ENCODE data around the gene PRIMPOL.

PRIMPOL gene

GRCh38 chr4:184636144-184636543 is 13.4 kb upstream of the PRIMPOL start:
- TF ChIP-seq, protein P1, sequence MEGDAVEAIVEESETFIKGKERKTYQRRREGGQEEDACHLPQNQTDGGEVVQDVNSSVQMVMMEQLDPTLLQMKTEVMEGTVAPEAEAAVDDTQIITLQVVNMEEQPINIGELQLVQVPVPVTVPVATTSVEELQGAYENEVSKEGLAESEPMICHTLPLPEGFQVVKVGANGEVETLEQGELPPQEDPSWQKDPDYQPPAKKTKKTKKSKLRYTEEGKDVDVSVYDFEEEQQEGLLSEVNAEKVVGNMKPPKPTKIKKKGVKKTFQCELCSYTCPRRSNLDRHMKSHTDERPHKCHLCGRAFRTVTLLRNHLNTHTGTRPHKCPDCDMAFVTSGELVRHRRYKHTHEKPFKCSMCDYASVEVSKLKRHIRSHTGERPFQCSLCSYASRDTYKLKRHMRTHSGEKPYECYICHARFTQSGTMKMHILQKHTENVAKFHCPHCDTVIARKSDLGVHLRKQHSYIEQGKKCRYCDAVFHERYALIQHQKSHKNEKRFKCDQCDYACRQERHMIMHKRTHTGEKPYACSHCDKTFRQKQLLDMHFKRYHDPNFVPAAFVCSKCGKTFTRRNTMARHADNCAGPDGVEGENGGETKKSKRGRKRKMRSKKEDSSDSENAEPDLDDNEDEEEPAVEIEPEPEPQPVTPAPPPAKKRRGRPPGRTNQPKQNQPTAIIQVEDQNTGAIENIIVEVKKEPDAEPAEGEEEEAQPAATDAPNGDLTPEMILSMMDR (IDR thresholded peaks at IDR 0.05; ENCODE audit: low read length), result no peak
- Histone ChIP-seq H3K36me3 (ENCODE audit: insufficient read depth, low read length) (peaks cover 87% of the 10 kb centered on the region), H2AFZ (ENCODE audit: low read length) (no peak overlapping the region), H3K27me3 (ENCODE audit: insufficient read depth, low read length) (no peaks in the 10 kb centered on the region), H3K4me1 (ENCODE audit: insufficient read depth, low read length, severe bottlenecking) (peaks cover 4% of the 10 kb centered on the region), H3K4me2 (ENCODE audit: low read length) (no peak overlapping the region), H3K9ac (ENCODE audit: low read length) (no peak overlapping the region), H3F3A (ENCODE audit: insufficient read depth, low read length) (no peaks in the 10 kb centered on the region), H4K20me1 (ENCODE audit: insufficient read depth, low read length) (no peaks in the 10 kb centered on the region), H3K79me2 (ENCODE audit: insufficient read depth, low read length) (peaks cover 22% of the 10 kb centered on the region), H3K9me3 (ENCODE audit: low read length) (no peaks in the 10 kb centered on the region), H3K27ac (ENCODE audit: low read depth, low read length, poor library complexity, severe bottlenecking) (no peak overlapping the region), H3K9me2 (ENCODE audit: low read depth, low read length) (no peaks in the 10 kb centered on the region), H3K4me3 (ENCODE audit: low read depth, low read length, poor library complexity, severe bottlenecking) (no peak overlapping the region)

DNA sequence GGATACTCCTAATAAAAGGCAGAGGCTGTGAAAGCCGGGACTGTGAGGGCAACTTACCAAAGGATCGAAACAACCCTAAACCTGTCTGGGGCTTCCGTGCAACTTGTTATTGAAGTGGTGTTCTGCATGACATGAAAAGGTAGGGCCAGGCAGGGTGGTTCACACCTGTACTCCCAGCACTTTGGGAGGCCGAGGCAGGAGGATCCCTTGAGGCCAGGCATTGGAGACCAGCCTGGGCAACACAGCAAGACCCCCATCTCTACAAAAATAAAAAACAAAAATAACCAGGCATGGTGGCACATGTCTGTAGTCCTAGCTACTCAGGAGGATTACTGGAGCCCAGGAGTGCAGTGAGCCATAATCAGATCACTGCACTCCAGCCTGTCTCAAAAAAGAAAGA is 12.6 kb upstream of the PRIMPOL start:
- Histone ChIP-seq H3K4me3 (ENCODE audit: low read depth, low read length, poor library complexity, severe bottlenecking) (no peak overlapping the region), H3K4me1 (ENCODE audit: insufficient read depth, low read length, severe bottlenecking) (peaks cover 8% of the 10 kb centered on the region), H3K9me3 (ENCODE audit: low read length) (no peaks in the 10 kb centered on the region), H3K27me3 (ENCODE audit: insufficient read depth, low read length) (no peaks in the 10 kb centered on the region), H4K20me1 (ENCODE audit: insufficient read depth, low read length) (no peaks in the 10 kb centered on the region), H3F3A (ENCODE audit: insufficient read depth, low read length) (no peaks in the 10 kb centered on the region), H3K36me3 (ENCODE audit: insufficient read depth, low read length) (peaks cover 89% of the 10 kb centered on the region), H3K4me2 (ENCODE audit: low read length) (no peak overlapping the region), H3K9ac (ENCODE audit: low read length) (no peak overlapping the region), H3K9me2 (ENCODE audit: low read depth, low read length) (no peaks in the 10 kb centered on the region), H2AFZ (ENCODE audit: low read length) (no peak overlapping the region), H3K27ac (ENCODE audit: low read depth, low read length, poor library complexity, severe bottlenecking) (no peak overlapping the region), H3K79me2 (ENCODE audit: insufficient read depth, low read length) (peaks cover 27% of the 10 kb centered on the region)
- TF ChIP-seq, protein P1 (IDR thresholded peaks at IDR 0.05; ENCODE audit: low read length), result no peak
- no peak for TF ChIP-seq EZH2 (IDR thresholded peaks at IDR 0.05; ENCODE audit: borderline replicate concordance, low read length)

DNA sequence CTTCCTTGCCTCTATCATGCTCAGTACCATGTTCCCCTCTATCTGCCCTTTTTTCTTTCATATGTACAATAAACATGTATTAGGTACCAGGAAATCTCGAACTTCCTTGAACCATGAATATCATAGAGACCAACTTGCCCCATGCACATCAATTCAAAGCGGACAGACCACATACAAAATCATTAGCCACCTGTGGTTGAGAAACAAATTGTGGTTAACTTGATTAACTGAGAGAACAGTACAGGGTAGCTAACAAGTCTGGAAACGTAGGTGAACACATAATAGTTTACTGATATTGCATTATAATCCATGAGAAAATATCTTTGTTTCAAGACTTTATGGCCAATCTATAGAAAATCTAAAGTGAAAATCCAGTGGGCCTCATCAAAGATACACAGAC is 8.5 kb upstream of the PRIMPOL start:
- TF ChIP-seq EZH2 (IDR thresholded peaks at IDR 0.05; ENCODE audit: borderline replicate concordance, low read length), result no peak
- TF ChIP-seq, protein P1 (IDR thresholded peaks at IDR 0.05; ENCODE audit: low read length), result no peak

More for the DNA sequence above, 8.5 kb upstream of the PRIMPOL start:
- Histone ChIP-seq H3F3A (ENCODE audit: insufficient read depth, low read length) (no peaks in the 10 kb centered on the region), H3K9me3 (ENCODE audit: low read length) (no peaks in the 10 kb centered on the region), H3K27me3 (ENCODE audit: insufficient read depth, low read length) (no peaks in the 10 kb centered on the region), H3K4me1 (ENCODE audit: insufficient read depth, low read length, severe bottlenecking) (peaks cover 21% of the 10 kb centered on the region), H3K36me3 (ENCODE audit: insufficient read depth, low read length) (peaks cover 80% of the 10 kb centered on the region), H3K4me2 (ENCODE audit: low read length) (no peak overlapping the region), H3K9me2 (ENCODE audit: low read depth, low read length) (no peaks in the 10 kb centered on the region), H3K4me3 (ENCODE audit: low read depth, low read length, poor library complexity, severe bottlenecking) (no peak overlapping the region), H2AFZ (ENCODE audit: low read length) (no peak overlapping the region), H3K9ac (ENCODE audit: low read length) (no peak overlapping the region), H3K27ac (ENCODE audit: low read depth, low read length, poor library complexity, severe bottlenecking) (no peak overlapping the region), H4K20me1 (ENCODE audit: insufficient read depth, low read length) (no peaks in the 10 kb centered on the region), H3K79me2 (ENCODE audit: insufficient read depth, low read length) (peaks cover 53% of the 10 kb centered on the region)

Measured in OCI-LY1 (cell line).